IMR-90 (cell line): Measurements from ENCODE around the gene KCNH4. TPM values are rescaled to one million over a fixed set of nuclear protein-coding genes. Genes with fewer than 3 reads are reported as not detected.

Source experiments
- ATAC-seq: fragments of 200-7000 bp; cut with Tn5 transposase; 2 replicates; pipeline ENCODE4 v1.9.1; 2020; ENCODE audit warnings: low read depth, mild to moderate bottlenecking, moderate library complexity
- BruUV-seq: library from RNA; stranded (reverse); fragments of 400-500 nt; replicated peaks from 2 replicates; lab custom pipeline; 2021; lab: Mats Ljungman, UMichigan
- CTCF ChIA-PET: fragments of 300-600 bp; formaldehyde crosslinking; extraction: SDS; loops from one replicate; lab custom pipeline; 2021; ENCODE audit warnings: antibody characterized with exemption; lab: Yijun Ruan, JAX
- POLR2A ChIA-PET: fragments of 300-600 bp; sonication (Branson Sonifier 250); formaldehyde crosslinking; loops from one replicate; lab custom pipeline; 2022; ENCODE audit warnings: antibody characterized with exemption; ENCODE audit not compliant: unreplicated experiment; lab: Charles Lee
- DNase-seq: peaks from one replicate; pipeline ENCODE4 v3.0.0; 2013
- H2AFZ ChIP-seq: replicated peaks from 2 replicates; pipeline ENCODE3; 2013; ENCODE audit warnings: low read length, mild to moderate bottlenecking; ENCODE audit not compliant: poor library complexity
- H2AK5ac ChIP-seq: 2 replicates; pipeline ENCODE4 v1.6.1; 2013; ENCODE audit warnings: low read depth, low read length, inconsistent platforms
- H2AK9ac ChIP-seq: replicated peaks from 2 replicates; pipeline ENCODE3; 2013; ENCODE audit warnings: mild to moderate bottlenecking, low read depth, low read length, moderate library complexity; ENCODE audit not compliant: poor library complexity
- H2BK120ac ChIP-seq: 2 replicates; pipeline ENCODE4 v1.6.1; 2013; ENCODE audit warnings: low read depth, low read length, inconsistent platforms
- H2BK15ac ChIP-seq: 3 replicates; pipeline ENCODE4 v1.6.1; 2013; ENCODE audit warnings: low read depth, low read length, inconsistent platforms
- H2BK20ac ChIP-seq: 2 replicates; pipeline ENCODE4 v1.6.1; 2013; ENCODE audit warnings: low read depth, mild to moderate bottlenecking, inconsistent platforms, low read length, moderate library complexity
- H2BK5ac ChIP-seq: 2 replicates; pipeline ENCODE4 v1.6.1; 2013; ENCODE audit warnings: mild to moderate bottlenecking, low read depth, low read length, inconsistent platforms; ENCODE audit not compliant: poor library complexity, severe bottlenecking
- H3K14ac ChIP-seq: replicated peaks from 2 replicates; pipeline ENCODE4 v1.6.1; 2013; ENCODE audit warnings: low read depth, low read length, inconsistent platforms
- H3K18ac ChIP-seq: 2 replicates; pipeline ENCODE4 v1.6.1; 2013; ENCODE audit warnings: low read depth, low read length, control low read depth
- H3K23ac ChIP-seq: 2 replicates; pipeline ENCODE4 v1.6.1; 2013; ENCODE audit warnings: low read depth, low read length, inconsistent platforms
- H3K27ac ChIP-seq: 2 replicates; pipeline ENCODE4 v1.5.1; 2013; ENCODE audit warnings: mild to moderate bottlenecking, control low read depth, low read length; ENCODE audit not compliant: insufficient read depth
- H3K27me3 ChIP-seq: 2 replicates; pipeline ENCODE4 v1.6.1; 2013; ENCODE audit warnings: low read length; ENCODE audit not compliant: control insufficient read depth, insufficient read depth
- H3K36me3 ChIP-seq: 2 replicates; pipeline ENCODE4 v1.6.1; 2013; ENCODE audit warnings: low read length, mixed read lengths; ENCODE audit not compliant: control insufficient read depth, insufficient read depth
- H3K4ac ChIP-seq: 2 replicates; pipeline ENCODE4 v1.6.1; 2013; ENCODE audit warnings: low read depth, low read length, inconsistent platforms
- H3K4me1 ChIP-seq: 2 replicates; pipeline ENCODE4 v1.6.1; 2013; ENCODE audit warnings: low read length, mixed read lengths; ENCODE audit not compliant: control insufficient read depth, insufficient read depth
- H3K4me2 ChIP-seq: 2 replicates; pipeline ENCODE4 v1.6.1; 2013; ENCODE audit warnings: low read depth, mild to moderate bottlenecking, control low read depth, low read length, moderate library complexity
- H3K4me3 ChIP-seq: 2 replicates; pipeline ENCODE4 v1.5.1; 2013; ENCODE audit warnings: low read depth, mild to moderate bottlenecking, control low read depth, low read length, moderate library complexity; ENCODE audit not compliant: insufficient read depth
- H3K56ac ChIP-seq: 2 replicates; pipeline ENCODE4 v1.6.1; 2013; ENCODE audit warnings: low read length, inconsistent platforms; ENCODE audit not compliant: insufficient read depth; ENCODE audit errors: extremely low read depth
- H3K79me1 ChIP-seq, 2 experiments: 2 replicates each; pipeline ENCODE4 v1.6.1; 2013; ENCODE audit warnings: low read length in 2 of 2, inconsistent platforms in 1 of 2, low read depth in 1 of 2
- H3K9ac ChIP-seq: 2 replicates; pipeline ENCODE4 v1.6.1; 2013; ENCODE audit warnings: low read depth, low read length, control low read depth
- H3K9me1 ChIP-seq: 2 replicates; pipeline ENCODE4 v1.6.1; 2013; ENCODE audit warnings: low read length, inconsistent platforms; ENCODE audit not compliant: insufficient read depth
- H3K9me3 ChIP-seq: 2 replicates; pipeline ENCODE4 v1.6.1; 2013; ENCODE audit warnings: low read length; ENCODE audit not compliant: control insufficient read depth, insufficient read depth
- H4K20me1 ChIP-seq: 2 replicates; pipeline ENCODE4 v1.6.1; 2013; ENCODE audit warnings: low read length, inconsistent platforms; ENCODE audit not compliant: insufficient read depth
- H4K5ac ChIP-seq: 2 replicates; pipeline ENCODE4 v1.6.1; 2013; ENCODE audit warnings: mild to moderate bottlenecking, low read depth, low read length, control low read depth
- H4K8ac ChIP-seq, 2 experiments: 2 replicates each; pipeline ENCODE4 v1.6.1; 2013; ENCODE audit warnings: low read depth in 2 of 2, low read length in 2 of 2, control low read depth in 1 of 2, inconsistent platforms in 1 of 2
- H4K91ac ChIP-seq: 2 replicates; pipeline ENCODE4 v1.6.1; 2013; ENCODE audit warnings: low read depth, low read length, inconsistent platforms; ENCODE audit not compliant: insufficient read depth
- MAFK ChIP-seq: IDR thresholded peaks from 2 replicates; pipeline ENCODE4 v1.6.1; 2012; ENCODE audit warnings: low read depth, low read length, improper control_type of control experiment
- MXI1 ChIP-seq: IDR thresholded peaks from 2 replicates; pipeline ENCODE4 v1.6.1; 2012; ENCODE audit warnings: low read depth, mild to moderate bottlenecking, low read length, moderate library complexity, borderline replicate concordance
- POLR2A ChIP-seq: IDR thresholded peaks from 2 replicates; pipeline ENCODE4 v1.6.1; 2012; ENCODE audit warnings: mild to moderate bottlenecking, low read depth, low read length
- RCOR1 ChIP-seq: IDR thresholded peaks from 2 replicates; pipeline ENCODE4 v1.6.1; 2012; ENCODE audit warnings: mild to moderate bottlenecking, low read length, improper control_type of control experiment; ENCODE audit not compliant: insufficient replicate concordance
- WGBS, 2 experiments: methylation state at CpG; one replicate each; pipeline versions ENCODE4 v1.1.5 to v1.1.7; 2013; ENCODE audit warnings: missing lambda C conversion rate in 2 of 2; ENCODE audit not compliant: insufficient read length in 1 of 2; ENCODE audit errors: extremely low coverage in 2 of 2; 5-methylcytosine and 5-hydroxymethylcytosine counted together
- dilution Hi-C: fragments of 300-500 bp; cut with HindIII; formaldehyde crosslinking; loops from one replicate; pipeline ENCODE4 v1.14.3; 2018; ENCODE audit warnings: low sequenced_read_pairs; ENCODE audit not compliant: unreplicated experiment
- in situ Hi-C: fragments of 300-500 bp; cut with MboI; formaldehyde crosslinking; loops from 3 replicates; pipeline ENCODE4 v1.14.3; 2019; ENCODE audit warnings: low sequenced_read_pairs, inconsistent platforms, mixed read lengths
- intact Hi-C: fragments of 100-400 bp; cut with micrococcal nuclease; formaldehyde crosslinking; loops from 2 replicates; pipeline ENCODE4 v1.10.0; 2022
- polyA plus RNA-seq, 3 experiments: library from polyadenylated mRNA; depleted of rRNA; stranded (reverse); fragments of >200 nt; gene quantifications; 2 replicates each; pipeline ENCODE4 v1.2.3, GENCODE V29; 2012; ENCODE audit warnings: low replicate concordance in 1 of 3
- total RNA-seq: library from RNA; depleted of rRNA; stranded (reverse); fragments of >200 nt; gene quantifications from 2 replicates; pipeline ENCODE4 v1.2.3, GENCODE V29; 2012
- TF ChIP-seq, protein P1 (sequence below): fragments of 150-350 bp; IDR thresholded peaks from 2 replicates; pipeline ENCODE4 v1.6.1; 2017; ENCODE audit warnings: mild to moderate bottlenecking, antibody characterized with exemption, low read length, low read depth

Gene KCNH4
- total and polyA plus RNA-seq, 2 of the 4 experiments (the other 2 are of a cell fraction): 0.03 TPM; not detected in 1

- H3K56ac ChIP-seq: no peak within 1 kb of the TSS
- no peaks in the 10 kb centered on the region; the same call in 1 of the 2 replicates for H4K20me1 ChIP-seq
- no peak within 1 kb of the TSS for H2BK15ac ChIP-seq
- CTCF ChIA-PET: interaction anchor here (1.3 kb wide), 1 partner anchor 87 kb away, joined by 3 read pairs; no protein-coding TSS in a partner anchor
- peak within 1 kb of the TSS; percentile 65 for H2BK120ac ChIP-seq
- H3K4me3 ChIP-seq: peak within 1 kb of the TSS; percentile 37
- peaks cover 16% of the 10 kb centered on the region; the same call in 1 of the 2 replicates for H3K36me3 ChIP-seq
- TF ChIP-seq MAFK (no peak), RCOR1 (no peak), MXI1 (peak; percentile 76; the same call in 1 of the 2 replicates), POLR2A (no peak)
- TF ChIP-seq, protein P1, sequence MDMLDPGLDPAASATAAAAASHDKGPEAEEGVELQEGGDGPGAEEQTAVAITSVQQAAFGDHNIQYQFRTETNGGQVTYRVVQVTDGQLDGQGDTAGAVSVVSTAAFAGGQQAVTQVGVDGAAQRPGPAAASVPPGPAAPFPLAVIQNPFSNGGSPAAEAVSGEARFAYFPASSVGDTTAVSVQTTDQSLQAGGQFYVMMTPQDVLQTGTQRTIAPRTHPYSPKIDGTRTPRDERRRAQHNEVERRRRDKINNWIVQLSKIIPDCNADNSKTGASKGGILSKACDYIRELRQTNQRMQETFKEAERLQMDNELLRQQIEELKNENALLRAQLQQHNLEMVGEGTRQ: peak; percentile 89
- H3K18ac ChIP-seq: peak within 1 kb of the TSS; percentile 52; the same call in 1 of the 2 replicates
- H3K9ac ChIP-seq: peak within 1 kb of the TSS; percentile 47
- POLR2A ChIA-PET: no interaction called here
- no peaks in the 10 kb centered on the region for H3K9me3 ChIP-seq
- WGBS, 2 experiments: 26% methylated on average over 5 of the region's 10 CpGs; no CpG with 5 or more reads in 1 of the 2 experiments
- 0 out of 2 replicates have a peak, but pooled peaks cover 4% of the 10 kb centered on the region for H3K9me1 ChIP-seq
- peaks cover 4% of the 10 kb centered on the region; the same call in 1 of the 2 replicates for H3K4me1 ChIP-seq
- H2AFZ ChIP-seq: peak within 1 kb of the TSS; percentile 90
- peak within 1 kb of the TSS; percentile 53 for H3K27ac ChIP-seq
- H4K91ac ChIP-seq: peak within 1 kb of the TSS; percentile 88
- H3K4me2 ChIP-seq: peak within 1 kb of the TSS; percentile 68
- H3K14ac ChIP-seq: peak within 1 kb of the TSS; percentile 87
- BruUV-seq: no TSS peak
- peak within 1 kb of the TSS; percentile 97 for H2AK9ac ChIP-seq
- no peaks in the 10 kb centered on the region for H3K79me1 ChIP-seq
- intact Hi-C loops (no loop called here), dilution Hi-C loops (no loop called here), in situ Hi-C loops (loop anchor here (5.0 kb wide), 2 partner anchors 85 to 145 kb away; partner anchors contain the start of gene CNP)
- peak within 1 kb of the TSS; percentile 36 for H2BK5ac ChIP-seq
- peak within 1 kb of the TSS; percentile 26; the same call in 1 of the 2 replicates for H2BK20ac ChIP-seq
- peak within 1 kb of the TSS; percentile 93 for H3K4ac ChIP-seq
- H2AK5ac ChIP-seq: peak within 1 kb of the TSS; percentile 82
- no peaks in the 10 kb centered on the region for H3K27me3 ChIP-seq
- peak within 1 kb of the TSS; percentile 52; the same call in 1 of the 2 replicates for H3K23ac ChIP-seq
- peak within 1 kb of the TSS; percentile 83 to 97 for H4K8ac ChIP-seq
- peak within 1 kb of the TSS; percentile 81 for H4K5ac ChIP-seq
- DNase-seq: peak; percentile 80
- ATAC-seq: peak; percentile 83
Observed at GRCh38 chr17:42112552-42113176, 68.3 kb downstream of the KCNH4 start, which contains the start of gene DHX58. TSS of gene DHX58 (minus strand) at chr17:42112714. CDS start at chr17:42111892, 822 bp downstream.
